GM10266 (cell line): ENCODE results near the gene BLZF1.

ENCODE experiments used
- DNase-seq: peaks from one replicate; pipeline ENCODE4 v3.0.0; 2012; ENCODE audit errors: extremely low spot score
- TF ChIP-seq, protein P1 (sequence below): IDR thresholded peaks from 2 replicates; pipeline ENCODE4 v1.5.1; 2012; ENCODE audit warnings: mild to moderate bottlenecking, low read depth; ENCODE audit not compliant: control insufficient read depth, insufficient read depth; ENCODE audit errors: missing control alignments

Gene BLZF1

DNA sequence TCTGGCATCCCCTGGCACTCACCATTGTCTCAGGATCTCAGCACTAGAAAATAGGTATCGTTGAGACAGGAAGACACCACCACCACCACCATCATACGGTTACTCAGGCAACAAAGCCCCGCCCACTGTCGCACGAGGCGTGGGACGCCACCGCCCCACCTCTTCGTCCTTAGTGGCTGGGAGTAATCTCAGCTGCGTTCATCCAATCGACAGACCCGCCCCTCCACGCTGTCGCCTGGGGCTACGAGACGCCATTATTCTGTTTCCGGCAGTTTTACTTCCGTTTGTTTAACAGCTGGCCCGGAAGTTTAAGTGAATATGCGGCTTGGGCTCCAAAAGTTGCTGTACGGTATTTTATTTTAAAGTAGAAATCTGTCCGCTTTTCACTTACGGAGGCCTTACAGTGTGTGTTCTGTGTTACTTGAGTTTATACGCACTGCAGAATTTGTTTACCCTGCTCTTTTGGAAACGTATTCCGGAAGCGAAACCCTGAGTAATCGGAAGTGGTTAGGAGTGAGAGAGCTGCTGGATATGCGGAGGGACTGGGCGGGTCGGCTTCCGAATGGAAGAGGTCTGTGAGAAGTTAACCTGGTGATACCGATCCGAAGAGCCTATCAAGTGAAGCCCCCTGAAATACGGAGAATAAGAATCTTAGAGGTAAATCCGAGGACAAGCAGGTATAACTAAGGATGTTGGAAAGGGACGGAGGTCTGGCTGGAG lies at the start of gene BLZF1, which contains the start of gene NME7:
TSS of gene BLZF1 (plus strand) at position 510 of the 720 bp plus-strand sequence. CDS start 1,328 bp downstream, outside the sequence.
TSS of gene NME7 (minus strand) at position 112 of the 720 bp plus-strand sequence. CDS start at position 25, 87 bp downstream.
- peak; percentile 87 for DNase-seq
- TF ChIP-seq, protein P1, sequence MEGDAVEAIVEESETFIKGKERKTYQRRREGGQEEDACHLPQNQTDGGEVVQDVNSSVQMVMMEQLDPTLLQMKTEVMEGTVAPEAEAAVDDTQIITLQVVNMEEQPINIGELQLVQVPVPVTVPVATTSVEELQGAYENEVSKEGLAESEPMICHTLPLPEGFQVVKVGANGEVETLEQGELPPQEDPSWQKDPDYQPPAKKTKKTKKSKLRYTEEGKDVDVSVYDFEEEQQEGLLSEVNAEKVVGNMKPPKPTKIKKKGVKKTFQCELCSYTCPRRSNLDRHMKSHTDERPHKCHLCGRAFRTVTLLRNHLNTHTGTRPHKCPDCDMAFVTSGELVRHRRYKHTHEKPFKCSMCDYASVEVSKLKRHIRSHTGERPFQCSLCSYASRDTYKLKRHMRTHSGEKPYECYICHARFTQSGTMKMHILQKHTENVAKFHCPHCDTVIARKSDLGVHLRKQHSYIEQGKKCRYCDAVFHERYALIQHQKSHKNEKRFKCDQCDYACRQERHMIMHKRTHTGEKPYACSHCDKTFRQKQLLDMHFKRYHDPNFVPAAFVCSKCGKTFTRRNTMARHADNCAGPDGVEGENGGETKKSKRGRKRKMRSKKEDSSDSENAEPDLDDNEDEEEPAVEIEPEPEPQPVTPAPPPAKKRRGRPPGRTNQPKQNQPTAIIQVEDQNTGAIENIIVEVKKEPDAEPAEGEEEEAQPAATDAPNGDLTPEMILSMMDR = no peak

- TF ChIP-seq, protein P1 = no peak
- no peak for DNase-seq
Measured at GRCh38 chr1:169318536-169319244, 49.3 kb upstream of the BLZF1 start.

DNA sequence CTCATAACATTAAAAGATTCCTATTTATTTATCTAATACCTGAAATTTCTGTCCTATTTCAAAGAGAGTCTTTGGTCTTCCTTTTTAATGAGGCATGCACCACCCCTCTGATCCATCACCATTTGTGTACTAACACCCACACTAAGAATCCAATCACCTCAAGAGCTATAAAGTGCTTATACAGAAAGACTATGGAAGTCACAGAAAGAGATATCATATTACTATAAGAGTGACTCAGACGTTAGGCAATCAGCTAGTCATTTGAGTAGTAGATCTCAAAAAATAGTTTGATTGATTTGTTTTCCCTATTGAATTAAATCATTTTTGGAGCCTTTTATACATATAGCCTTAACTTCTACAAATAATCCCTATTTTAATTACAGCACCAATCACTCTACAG lies 46.5 kb upstream of the BLZF1 start:
- no peak for DNase-seq
- TF ChIP-seq, protein P1 = no peak

GRCh38 chr1:169322138-169322537 lies 45.9 kb upstream of the BLZF1 start:
- no peak for DNase-seq
- TF ChIP-seq, protein P1 = no peak

DNA sequence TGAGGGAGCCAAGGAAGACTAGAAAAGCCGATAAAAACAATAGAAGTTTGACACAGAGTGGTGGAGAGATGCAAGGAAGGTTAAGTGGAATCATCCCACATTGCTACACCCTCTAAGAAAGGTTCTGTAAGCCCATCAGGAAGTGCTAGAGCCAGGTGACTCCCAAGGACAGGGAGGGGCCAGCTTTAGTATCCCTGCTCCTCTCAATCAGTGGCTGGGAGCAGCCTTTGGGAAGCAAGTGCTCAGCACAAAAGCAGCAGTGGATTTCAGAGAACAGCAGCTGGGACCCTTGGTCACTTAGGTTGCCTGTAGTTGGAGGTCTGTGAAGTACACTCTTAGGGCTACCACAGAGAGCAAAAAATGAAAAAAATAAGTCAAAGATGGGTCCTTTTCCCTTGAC lies 42.9 kb upstream of the BLZF1 start:
- TF ChIP-seq, protein P1 = no peak
- DNase-seq = no peak

DNA sequence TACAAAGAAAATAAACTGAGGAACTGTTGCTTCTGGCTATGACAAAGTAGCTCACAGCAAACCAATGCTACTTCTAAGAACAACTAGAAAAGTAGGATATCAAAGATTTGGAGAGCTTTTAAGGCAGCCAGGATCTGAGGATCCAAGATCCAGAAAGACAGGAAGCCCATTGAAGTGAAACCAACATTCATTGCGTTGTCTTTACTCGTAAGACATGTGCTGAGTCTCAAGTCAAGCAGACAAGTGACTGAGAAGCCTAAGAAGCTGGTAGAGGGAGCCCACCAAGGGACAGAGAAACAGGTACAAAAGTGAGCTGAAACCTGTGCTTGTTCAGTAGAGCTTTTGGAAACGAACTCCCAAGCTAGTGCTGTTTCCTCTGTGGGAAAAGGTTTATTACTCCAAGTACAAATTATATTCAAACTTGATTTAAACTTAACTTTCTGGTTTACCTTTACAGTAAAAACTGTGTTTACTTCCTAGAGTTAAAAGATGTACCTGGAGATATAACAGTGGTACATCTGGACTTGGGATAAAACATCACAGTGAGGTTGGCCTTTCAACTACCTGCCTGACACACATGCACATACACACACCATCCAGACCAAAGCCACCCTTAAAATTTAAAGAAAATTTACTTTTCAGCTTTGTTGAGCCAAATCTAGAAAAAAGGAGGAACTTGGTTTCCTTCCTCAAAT lies 41.6 kb upstream of the BLZF1 start:
- TF ChIP-seq, protein P1 = no peak
- DNase-seq = no peak
